ENCODE results near the gene GHSR. TPM values are rescaled to one million over a fixed set of nuclear protein-coding genes. Genes with fewer than 3 reads are reported as not detected.

The GHSR gene
- total and polyA plus RNA-seq, 2 of the 8 experiments (the other 6 are each of a cell fraction or from before 2014, with no cell fraction given): not detected

DNA sequence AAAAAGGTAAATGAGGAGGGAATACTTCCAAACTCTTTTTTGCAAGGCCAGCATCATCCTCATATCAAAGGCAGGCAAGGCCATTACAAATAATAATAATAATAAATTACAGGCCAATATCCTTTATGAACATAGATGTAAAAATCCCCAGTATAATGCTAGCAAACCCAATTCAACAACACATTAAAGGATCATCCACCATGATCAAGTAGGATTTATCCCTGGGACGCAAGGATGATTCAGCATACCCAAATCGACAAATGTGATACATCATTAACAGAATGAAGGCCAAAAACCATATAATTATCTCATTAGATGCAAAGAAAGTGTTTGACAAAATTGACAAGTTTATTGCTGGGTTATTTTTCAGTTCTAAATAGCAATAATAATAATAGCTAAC lies 53.6 kb downstream of the GHSR start:
- 98% methylated on average over 2 of the region's 2 CpGs; no CpG with 5 or more reads in 1 of the 2 experiments for WGBS, 2 experiments (ENCODE audit: extremely low coverage in 1 of 2, insufficient coverage in 1 of 2, insufficient read length in 1 of 2, insufficient replicate concordance in 2 of 2, low coverage in 1 of 2, low lambda C conversion rate in 2 of 2, missing lambda C conversion rate in 1 of 2)
- Histone ChIP-seq H2BK15ac (ENCODE audit: low read length) (no peak overlapping the region), H3K14ac (ENCODE audit: insufficient read length) (no peak overlapping the region), H3K27me3 (replicated peaks in 1 of 4; ENCODE audit: control insufficient read depth in 3 of 4, extremely low read depth in 1 of 4, insufficient read depth in 3 of 4, low read length in 3 of 4) (no peaks in the 10 kb centered on the region), H3K4ac (replicated peaks; ENCODE audit: insufficient read length, low read depth, low read length) (no peak overlapping the region), H3K23me2 (ENCODE audit: low read depth, low read length) (no peaks in the 10 kb centered on the region), H3K9ac (replicated peaks in 1 of 4; ENCODE audit: extremely low read depth in 1 of 4, low read depth in 3 of 4, low read length in 3 of 4) (no peak overlapping the region), H3K4me1 (replicated peaks in 1 of 4; ENCODE audit: control insufficient read depth in 3 of 4, insufficient read depth in 4 of 4, low read length in 3 of 4) (peaks cover 0 to 3% (median 1%) of the 10 kb centered on the region in 4 experiments; a peak in 2 of 7 replicates), H2BK5ac (ENCODE audit: low read depth, low read length) (no peak overlapping the region), H3K23ac (ENCODE audit: insufficient read length) (no peak overlapping the region), H3K36me3 (ENCODE audit: control insufficient read depth in 2 of 4, insufficient read depth in 4 of 4, low read length in 3 of 4) (peaks cover 0 to 9% (median 1%) of the 10 kb centered on the region in 4 experiments; a peak in 2 of 8 replicates), H2BK120ac (replicated peaks; ENCODE audit: low read depth, low read length) (no peak overlapping the region), H4K20me1 (replicated peaks in 1 of 2; ENCODE audit: control insufficient read depth in 1 of 2, insufficient read depth in 2 of 2, low read length in 2 of 2) (no peaks in the 10 kb centered on the region), H2AK5ac (ENCODE audit: low read depth, low read length) (no peak overlapping the region), H4K8ac (ENCODE audit: extremely low read depth, insufficient read depth, low read length) (no peak overlapping the region), H2BK20ac (ENCODE audit: low read length) (no peak overlapping the region), H2AFZ (ENCODE audit: low read length) (no peak overlapping the region), H3K56ac (replicated peaks; ENCODE audit: insufficient read length, low read depth, low read length) (no peak overlapping the region), H2BK12ac (ENCODE audit: low read depth, low read length) (no peak overlapping the region), H4K5ac (ENCODE audit: insufficient read length, low read depth, low read length) (no peak overlapping the region), H3K4me3 (ENCODE audit: extremely low read depth in 1 of 4, insufficient read depth in 2 of 4, low read depth in 3 of 4, low read length in 4 of 4) (no peak overlapping the region), H4K91ac (replicated peaks; ENCODE audit: insufficient read length, low read length) (no peak overlapping the region), H3K18ac (ENCODE audit: extremely low read depth, low read length) (no peak overlapping the region), H3K79me1 (ENCODE audit: low read depth, low read length) (no peaks in the 10 kb centered on the region), H3K79me2 (ENCODE audit: control insufficient read depth in 1 of 2, insufficient read depth in 2 of 2, low read length in 2 of 2) (no peaks in the 10 kb centered on the region), H3K27ac (ENCODE audit: low read depth, low read length) (no peak overlapping the region), H3K9me3 (ENCODE audit: insufficient read depth in 2 of 2, low read depth in 1 of 2, low read length in 1 of 2) (no peaks in the 10 kb centered on the region), H3K4me2 (ENCODE audit: insufficient read depth in 1 of 2, low read depth in 2 of 2, low read length in 2 of 2) (no peak overlapping the region)
- CTCF ChIA-PET (ENCODE audit: partially characterized antibody): no interaction called here
- POLR2A ChIA-PET (ENCODE audit: partially characterized antibody): no interaction called here
- DNase-seq (ENCODE audit: low read depth in 1 of 2, low spot score in 2 of 2) (no peak), FAIRE-seq (no peak)
- no peak for TF ChIP-seq NANOG (IDR thresholded peaks at IDR 0.05; ENCODE audit: insufficient read depth, low read depth, low read length, poor library complexity, severe bottlenecking)
- no peak for TF ChIP-seq KDM1A (IDR thresholded peaks at IDR 0.05; ENCODE audit: borderline replicate concordance, low read length)
- TF ChIP-seq ASH2L (IDR thresholded peaks at IDR 0.05; ENCODE audit: low read length): no peak
- no peak for TF ChIP-seq TBP (IDR thresholded peaks at IDR 0.05; ENCODE audit: low read depth, low read length)

Measured in H1 (cell line).